ENCODE data around the gene KMT2B. TPM values are rescaled to one million over a fixed set of nuclear protein-coding genes. Genes with fewer than 3 reads are reported as not detected.

KMT2B gene
- total and polyA plus RNA-seq, 2 of the 8 experiments (the other 6 are each of a cell fraction or from before 2014, with no cell fraction given), result 26.7 to 38.6 TPM

DNA sequence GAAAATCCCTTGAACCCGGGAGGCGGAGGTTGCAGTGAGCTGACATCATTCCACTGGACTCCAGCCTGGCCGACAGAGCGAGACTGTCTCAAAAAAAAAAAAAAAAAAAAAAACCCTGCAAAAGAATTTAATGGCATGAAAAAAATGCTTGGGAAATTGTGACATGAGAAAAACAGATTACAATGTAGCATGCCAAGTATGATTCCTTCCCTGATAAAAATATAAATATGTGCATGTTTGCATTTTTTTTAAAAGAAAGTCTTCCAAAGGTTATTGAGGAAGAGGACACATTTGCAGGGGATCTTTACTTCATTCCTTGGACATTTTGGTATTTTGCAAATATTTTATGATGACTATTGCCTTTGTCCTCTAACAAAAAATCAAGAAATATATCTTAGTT is 28.0 kb upstream of the KMT2B start:
- Histone ChIP-seq H2BK15ac (ENCODE audit: low read length) (no peak overlapping the region), H3K18ac (ENCODE audit: extremely low read depth, low read length) (no peak overlapping the region), H4K8ac (ENCODE audit: extremely low read depth, insufficient read depth, low read length) (no peak overlapping the region), H3K9me3 (ENCODE audit: insufficient read depth in 2 of 2, low read depth in 1 of 2, low read length in 1 of 2) (no peaks in the 10 kb centered on the region), H3K9ac (replicated peaks in 1 of 4; ENCODE audit: extremely low read depth in 1 of 4, low read depth in 3 of 4, low read length in 3 of 4) (no peak overlapping the region), H3K4me2 (ENCODE audit: insufficient read depth in 1 of 2, low read depth in 2 of 2, low read length in 2 of 2) (no peak overlapping the region), H3K23ac (ENCODE audit: insufficient read length) (no peak overlapping the region), H4K20me1 (replicated peaks in 1 of 2; ENCODE audit: control insufficient read depth in 1 of 2, insufficient read depth in 2 of 2, low read length in 2 of 2) (no peaks in the 10 kb centered on the region), H2AFZ (ENCODE audit: low read length) (no peak overlapping the region), H3K4me1 (replicated peaks in 1 of 4; ENCODE audit: control insufficient read depth in 3 of 4, insufficient read depth in 4 of 4, low read length in 3 of 4) (no peaks in the 10 kb centered on the region), H2BK20ac (ENCODE audit: low read length) (no peak overlapping the region), H3K4me3 (ENCODE audit: extremely low read depth in 1 of 4, insufficient read depth in 2 of 4, low read depth in 3 of 4, low read length in 4 of 4) (no peak overlapping the region), H3K23me2 (ENCODE audit: low read depth, low read length) (no peaks in the 10 kb centered on the region), H3K79me1 (ENCODE audit: low read depth, low read length) (no peaks in the 10 kb centered on the region), H2AK5ac (ENCODE audit: low read depth, low read length) (no peak overlapping the region), H3K4ac (replicated peaks; ENCODE audit: insufficient read length, low read depth, low read length) (no peak overlapping the region), H2BK12ac (ENCODE audit: low read depth, low read length) (no peak overlapping the region), H2BK5ac (ENCODE audit: low read depth, low read length) (no peak overlapping the region), H4K5ac (ENCODE audit: insufficient read length, low read depth, low read length) (no peak overlapping the region), H3K79me2 (ENCODE audit: control insufficient read depth in 1 of 2, insufficient read depth in 2 of 2, low read length in 2 of 2) (no peaks in the 10 kb centered on the region), H3K27me3 (replicated peaks in 1 of 4; ENCODE audit: control insufficient read depth in 3 of 4, extremely low read depth in 1 of 4, insufficient read depth in 3 of 4, low read length in 3 of 4) (no peaks in the 10 kb centered on the region), H3K56ac (replicated peaks; ENCODE audit: insufficient read length, low read depth, low read length) (no peak overlapping the region), H3K14ac (ENCODE audit: insufficient read length) (no peak overlapping the region), H3K36me3 (ENCODE audit: control insufficient read depth in 2 of 4, insufficient read depth in 4 of 4, low read length in 3 of 4) (no peaks in the 10 kb centered on the region), H3K27ac (ENCODE audit: low read depth, low read length) (no peak overlapping the region), H4K91ac (replicated peaks; ENCODE audit: insufficient read length, low read length) (no peak overlapping the region), H2BK120ac (replicated peaks; ENCODE audit: low read depth, low read length) (no peak overlapping the region)
- no peak for TF ChIP-seq RAD21 (IDR thresholded peaks at IDR 0.05 in 1 of 2, conservative IDR thresholded peaks at IDR 0.05 in 1 of 2; ENCODE audit: low read depth in 2 of 2, low read length in 2 of 2)
- DNase-seq (ENCODE audit: low read depth in 1 of 2, low spot score in 2 of 2) (no peak), FAIRE-seq (no peak)
- CTCF ChIA-PET (ENCODE audit: partially characterized antibody), result interaction anchor here (0.7 to 1.5 kb wide), 3 partner anchors 16 to 179 kb away, joined by 3 to 4 read pairs (median 4); no protein-coding TSS in a partner anchor
- POLR2A ChIA-PET (ENCODE audit: partially characterized antibody), result interaction anchor here (0.6 to 1.0 kb wide), 2 partner anchors 20 to 126 kb away, joined by 3 to 4 read pairs; no protein-coding TSS in a partner anchor
- WGBS, 2 experiments (ENCODE audit: extremely low coverage in 1 of 2, insufficient coverage in 1 of 2, insufficient read length in 1 of 2, insufficient replicate concordance in 2 of 2, low coverage in 1 of 2, low lambda C conversion rate in 2 of 2, missing lambda C conversion rate in 1 of 2), result 100% methylated on average over 4 of the region's 4 CpGs; no CpG with 5 or more reads in 1 of the 2 experiments

Measured in H1 (cell line).